Astrocyte of the spinal cord (primary cell): ENCODE measurements around the gene KSR1.
"Not testable (repeated sequence)": the region's sequence is repeated elsewhere in the genome, so short reads cannot be mapped to it uniquely, and the experiment has no call there.

Experiments
- DNase-seq: peaks from one replicate; pipeline ENCODE4 v3.0.0; 2011; ENCODE audit warnings: low read depth, low spot score
- H3K4me3 ChIP-seq: 2 replicates; pipeline ENCODE4 v1.5.1; 2011; ENCODE audit warnings: low read depth, mild to moderate bottlenecking, low read length, moderate library complexity
- CTCF ChIP-seq: IDR thresholded peaks from 2 replicates; pipeline ENCODE4 v1.5.1; 2012; ENCODE audit warnings: low read depth, mild to moderate bottlenecking, low read length, inconsistent platforms
- in situ Hi-C: cut with HindIII; loops from 2 replicates; pipeline ENCODE4 v1.10.0; 2017; ENCODE audit warnings: low sequenced_read_pairs

Gene KSR1

GRCh38 chr17:27647765-27648164 lies 191.5 kb downstream of the KSR1 start:
- no peak for DNase-seq
- in situ Hi-C loops, result no loop called here
- no peak for TF ChIP-seq CTCF
- H3K4me3 ChIP-seq, result no peak overlapping the region

GRCh38 chr17:27649111-27649571 lies 192.9 kb downstream of the KSR1 start:
- DNase-seq, in situ Hi-C loops, H3K4me3 ChIP-seq: not testable (repeated sequence)

- TF ChIP-seq CTCF, result no peak
- in situ Hi-C loops, result no loop called here
- DNase-seq, result no peak
Measured at GRCh38 chr17:27649929-27650328, 193.7 kb downstream of the KSR1 start.

DNA sequence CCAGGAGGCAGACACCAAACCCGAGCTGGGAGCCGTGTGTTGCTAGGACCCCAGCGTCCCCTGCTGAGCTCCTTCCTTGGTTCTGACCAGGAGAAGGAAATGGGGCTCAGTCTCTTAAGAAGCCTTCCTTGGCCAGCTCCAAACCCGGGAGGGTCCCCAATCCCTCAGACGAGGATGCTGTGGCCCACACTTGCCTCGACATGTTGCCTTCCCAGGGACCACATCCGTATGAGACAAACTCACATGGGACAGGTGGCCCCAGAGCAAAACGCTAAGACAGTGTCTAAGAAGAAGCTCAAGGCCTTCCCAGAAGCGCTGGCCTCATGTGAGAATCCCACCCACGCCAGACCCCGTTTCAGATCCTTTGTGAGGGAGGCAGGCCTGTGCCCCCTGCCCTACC lies 194.6 kb downstream of the KSR1 start:
- H3K4me3 ChIP-seq, result no peak overlapping the region
- no peak for DNase-seq
- no peak for TF ChIP-seq CTCF
- in situ Hi-C loops, result no loop called here

More at GRCh38 chr17:27649929-27650328, 193.7 kb downstream of the KSR1 start:
- H3K4me3 ChIP-seq, result no peak overlapping the region

GRCh38 chr17:27651411-27652345 lies 195.4 kb downstream of the KSR1 start:
- peak; percentile 72 for TF ChIP-seq CTCF
- in situ Hi-C loops, result no loop called here
- DNase-seq, result no peak

DNA sequence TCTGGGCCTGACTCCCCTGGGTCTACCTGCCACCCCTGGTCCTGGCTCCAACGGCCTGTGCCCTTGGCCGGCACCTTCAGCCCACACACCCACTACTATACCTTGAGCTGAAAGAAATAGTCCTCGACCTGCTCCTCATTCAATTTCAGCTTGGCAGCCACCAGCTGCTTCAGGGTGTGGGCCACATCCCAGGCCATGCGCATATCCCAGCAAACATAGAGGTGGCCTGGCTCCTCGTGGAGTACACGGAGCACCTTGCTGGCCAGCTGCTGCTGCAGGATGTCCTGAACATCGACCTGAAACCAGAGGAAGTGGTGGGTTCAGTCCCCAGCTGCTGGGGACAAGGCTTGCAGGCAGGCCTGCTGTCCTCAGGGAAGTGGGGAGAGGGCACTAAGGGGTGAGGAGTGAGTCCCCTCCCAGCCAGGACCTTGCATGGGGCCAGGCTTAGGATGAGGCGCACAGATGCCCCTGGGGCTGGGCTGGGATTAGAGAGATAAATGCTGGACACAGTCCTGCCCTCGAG lies 197.3 kb downstream of the KSR1 start:
- in situ Hi-C loops, DNase-seq: not testable (repeated sequence)

More at GRCh38 chr17:27651411-27652345, 195.4 kb downstream of the KSR1 start:
- no peak overlapping the region for H3K4me3 ChIP-seq

DNA sequence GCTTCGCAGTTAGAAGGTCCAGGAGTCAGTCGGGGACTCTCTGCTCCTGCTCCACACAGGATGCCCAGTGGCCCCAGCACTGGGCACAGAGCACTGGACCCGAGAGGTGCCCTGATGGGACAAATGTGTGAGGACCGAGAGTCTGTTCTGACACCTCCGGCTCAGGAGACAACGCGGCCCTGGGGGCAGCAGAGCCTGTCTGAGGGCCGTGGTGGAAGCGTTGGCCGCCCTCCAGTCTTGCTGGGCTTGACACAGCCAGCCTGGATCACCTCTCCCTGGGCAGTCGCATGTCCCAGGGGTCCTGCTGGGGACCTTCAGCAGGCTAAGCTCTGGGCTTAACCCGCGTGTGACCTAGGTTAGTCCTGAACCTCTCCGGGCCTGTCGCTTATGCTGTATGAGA lies 197.9 kb downstream of the KSR1 start:
- DNase-seq, result no peak
- TF ChIP-seq CTCF, result no peak
- no peak overlapping the region for H3K4me3 ChIP-seq
- in situ Hi-C loops, result no loop called here

More for the DNA sequence above, 197.3 kb downstream of the KSR1 start:
- not testable (repeated sequence) for H3K4me3 ChIP-seq
